B cell (primary cell): ENCODE data around the gene INTS12. TPM values are rescaled to one million over a fixed set of nuclear protein-coding genes. Genes with fewer than 3 reads are reported as not detected.
"Not testable (repeated sequence)": the region's sequence is repeated elsewhere in the genome, so short reads cannot be mapped to it uniquely, and the experiment has no call there.

Experiments used
- ATAC-seq: fragments of 200-7000 bp; cut with Tn5 transposase; one replicate; pipeline ENCODE4 v1.10.0; 2021; ENCODE audit warnings: low read depth, mild to moderate bottlenecking, moderate number of reproducible peaks, moderate library complexity
- CTCF ChIA-PET: fragments of 350-600 bp; sonication (Branson Sonifier 250); formaldehyde crosslinking; loops from one replicate; lab custom pipeline; 2021; ENCODE audit warnings: antibody characterized with exemption, inconsistent platforms; lab: Charles Lee
- POLR2A ChIA-PET: fragments of 350-600 bp; sonication (Branson Sonifier 250); formaldehyde crosslinking; loops from one replicate; lab custom pipeline; 2021; ENCODE audit warnings: antibody characterized with exemption; lab: Charles Lee
- DNase-seq: peaks from one replicate; pipeline ENCODE4 v3.0.0; 2013
- H2AFZ ChIP-seq: 2 replicates; pipeline ENCODE4 v1.6.1; 2012; ENCODE audit warnings: mild to moderate bottlenecking, low read depth, low read length; ENCODE audit not compliant: insufficient read depth, poor library complexity, severe bottlenecking
- H3K27ac ChIP-seq, 2 donors: 1 replicate in 1 of 2; 2 replicates in 1 of 2; pipeline ENCODE4 v1.5.1; 2012 to 2013; ENCODE audit warnings: low read length in 2 of 2, mild to moderate bottlenecking in 2 of 2, moderate library complexity in 1 of 2
- H3K27me3 ChIP-seq, 4 experiments: fragments of 200-600 bp in 1 of 4; sonication (generic) in 1 of 4; replicated peaks in 1 of 4; 1 replicate in 2 of 4; 2 replicates in 2 of 4; pipeline versions ENCODE4 v1.6.1 to v1.7.0; 2013 to 2016; ENCODE audit warnings: low read length in 3 of 4, mild to moderate bottlenecking in 2 of 4, mixed read lengths in 1 of 4, moderate library complexity in 1 of 4; ENCODE audit not compliant: insufficient read depth in 4 of 4, control insufficient read depth in 3 of 4; ENCODE audit errors: control extremely low read depth in 1 of 4
- H3K36me3 ChIP-seq, 2 experiments: replicated peaks in 1 of 2; 1 replicate in 1 of 2; 2 replicates in 1 of 2; pipeline versions ENCODE4 v1.6.1 to v1.7.1; 2013; ENCODE audit warnings: low read length in 1 of 2; ENCODE audit not compliant: insufficient read depth in 2 of 2, control insufficient read depth in 1 of 2; ENCODE audit errors: control extremely low read depth in 1 of 2, extremely low read depth in 1 of 2
- H3K4me1 ChIP-seq, 2 donors: fragments of 200-600 bp in 1 of 2; sonication (generic) in 1 of 2; 1 replicate in 1 of 2; 2 replicates in 1 of 2; pipeline versions ENCODE4 v1.5.1 to v1.6.1; 2013 to 2017; ENCODE audit warnings: low read length in 2 of 2; ENCODE audit not compliant: control insufficient read depth in 2 of 2, insufficient read depth in 2 of 2
- H3K4me2 ChIP-seq: replicated peaks from 2 replicates; pipeline ENCODE3; 2012; ENCODE audit warnings: mild to moderate bottlenecking, low read depth, low read length; ENCODE audit not compliant: poor library complexity, severe bottlenecking
- H3K4me3 ChIP-seq, 5 experiments: fragments of 200-600 bp in 1 of 5; sonication (generic) in 1 of 5; 1 replicate in 3 of 5; 2 replicates in 2 of 5; pipeline versions ENCODE4 v1.5.1 to v1.7.0; 2011 to 2016; ENCODE audit warnings: low read length in 4 of 5, mild to moderate bottlenecking in 4 of 5, low read depth in 2 of 5, control low read depth in 1 of 5, moderate library complexity in 1 of 5; ENCODE audit not compliant: insufficient read depth in 1 of 5; ENCODE audit errors: control extremely low read depth in 1 of 5, extremely low read depth in 1 of 5
- H3K79me2 ChIP-seq: fragments of 200-600 bp; sonication (generic); one replicate; pipeline ENCODE4 v1.6.0; 2016; ENCODE audit warnings: low read length; ENCODE audit not compliant: control insufficient read depth, insufficient read depth
- H3K9ac ChIP-seq: fragments of 200-600 bp; sonication (generic); 2 replicates; pipeline ENCODE4 v1.6.1; 2017; ENCODE audit warnings: mild to moderate bottlenecking, low read length, moderate library complexity
- H3K9me3 ChIP-seq, 3 donors: one replicate each; pipeline versions ENCODE4 v1.6.1 to v1.7.1; 2013; ENCODE audit warnings: low read length in 2 of 3; ENCODE audit not compliant: control insufficient read depth in 2 of 3, insufficient read depth in 1 of 3; ENCODE audit errors: control extremely low read depth in 1 of 3
- H4K20me1 ChIP-seq: 2 replicates; pipeline ENCODE4 v1.6.0; 2012; ENCODE audit warnings: mild to moderate bottlenecking, low read length; ENCODE audit not compliant: insufficient read depth, control insufficient read depth, poor library complexity, severe bottlenecking
- H3K27ac Mint-ChIP-seq: one replicate; pipeline ENCODE4 v1.8.0; 2021; ENCODE audit warnings: mixed read lengths
- H3K27me3 Mint-ChIP-seq: one replicate; pipeline ENCODE4 v1.8.0; 2021; ENCODE audit warnings: mixed read lengths
- H3K4me1 Mint-ChIP-seq: one replicate; pipeline ENCODE4 v1.8.0; 2021; ENCODE audit warnings: mixed read lengths
- H3K4me3 Mint-ChIP-seq: one replicate; pipeline ENCODE4 v1.8.0; 2021; ENCODE audit warnings: mixed read lengths
- H3K9me3 Mint-ChIP-seq: one replicate; pipeline ENCODE4 v1.8.0; 2022; ENCODE audit warnings: mixed read lengths; ENCODE audit not compliant: insufficient read depth
- EZH2 ChIP-seq: IDR thresholded peaks from 2 replicates; pipeline ENCODE4 v1.6.1; 2012; ENCODE audit warnings: borderline replicate concordance, low read depth, mild to moderate bottlenecking, moderate library complexity, low read length; ENCODE audit not compliant: insufficient read depth, poor library complexity, severe bottlenecking
- WGBS: methylation state at CpG from one replicate; pipeline ENCODE4 v1.1.5; 2013; ENCODE audit warnings: missing lambda C conversion rate; ENCODE audit not compliant: insufficient coverage; 5-methylcytosine and 5-hydroxymethylcytosine counted together
- intact Hi-C: fragments of 100-400 bp; cut with micrococcal nuclease; formaldehyde crosslinking; loops from one replicate; pipeline ENCODE4 v1.10.0; 2022
- polyA plus RNA-seq: library from polyadenylated mRNA; depleted of rRNA; stranded (reverse); fragments of >200 nt; gene quantifications from 2 replicates; pipeline ENCODE4 v1.2.3, GENCODE V29; 2012
- total RNA-seq, 2 donors: library from RNA; stranded (reverse); fragments of 120-200 nt in 1 of 2; gene quantifications; 1 replicate in 1 of 2; 2 replicates in 1 of 2; pipeline versions ENCODE4 v1.2.3 to v1.2.4, GENCODE V29; 2013 to 2022
- TF ChIP-seq, protein P1 (sequence below): fragments of 200-600 bp; IDR thresholded peaks from one replicate; pipeline ENCODE4 v1.8.0; 2022; ENCODE audit warnings: antibody characterized with exemption, mild to moderate bottlenecking

The INTS12 gene
- total and polyA plus RNA-seq, 2 donors (not counting 1 experiment from before 2014, with no cell fraction given): 19.1 to 21.6 TPM

- CTCF ChIA-PET: no interaction called here
- Mint-ChIP-seq H3K4me3 (no peak overlapping the region), H3K4me1 (peaks cover 2% of the 10 kb centered on the region), H3K27ac (no peak overlapping the region), H3K9me3 (no peaks in the 10 kb centered on the region), H3K27me3 (no peaks in the 10 kb centered on the region)
- WGBS: 100% methylated on average over 1 of the region's 2 CpGs
- intact Hi-C loops: no loop called here
- H3K27me3 ChIP-seq: no peaks in the 10 kb centered on the region
- no peak for ATAC-seq
- TF ChIP-seq EZH2: no peak
- TF ChIP-seq, protein P1, sequence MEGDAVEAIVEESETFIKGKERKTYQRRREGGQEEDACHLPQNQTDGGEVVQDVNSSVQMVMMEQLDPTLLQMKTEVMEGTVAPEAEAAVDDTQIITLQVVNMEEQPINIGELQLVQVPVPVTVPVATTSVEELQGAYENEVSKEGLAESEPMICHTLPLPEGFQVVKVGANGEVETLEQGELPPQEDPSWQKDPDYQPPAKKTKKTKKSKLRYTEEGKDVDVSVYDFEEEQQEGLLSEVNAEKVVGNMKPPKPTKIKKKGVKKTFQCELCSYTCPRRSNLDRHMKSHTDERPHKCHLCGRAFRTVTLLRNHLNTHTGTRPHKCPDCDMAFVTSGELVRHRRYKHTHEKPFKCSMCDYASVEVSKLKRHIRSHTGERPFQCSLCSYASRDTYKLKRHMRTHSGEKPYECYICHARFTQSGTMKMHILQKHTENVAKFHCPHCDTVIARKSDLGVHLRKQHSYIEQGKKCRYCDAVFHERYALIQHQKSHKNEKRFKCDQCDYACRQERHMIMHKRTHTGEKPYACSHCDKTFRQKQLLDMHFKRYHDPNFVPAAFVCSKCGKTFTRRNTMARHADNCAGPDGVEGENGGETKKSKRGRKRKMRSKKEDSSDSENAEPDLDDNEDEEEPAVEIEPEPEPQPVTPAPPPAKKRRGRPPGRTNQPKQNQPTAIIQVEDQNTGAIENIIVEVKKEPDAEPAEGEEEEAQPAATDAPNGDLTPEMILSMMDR: no peak
- peaks cover 10% of the 10 kb centered on the region for H4K20me1 ChIP-seq
- H3K9me3 ChIP-seq: no peaks in the 10 kb centered on the region
- H3K27ac ChIP-seq: no peak overlapping the region
- no peak overlapping the region for H2AFZ ChIP-seq
- H3K36me3 ChIP-seq: peaks cover 9 to 27% of the 10 kb centered on the region in 2 experiments
- H3K4me1 ChIP-seq: no peaks in the 10 kb centered on the region
- peaks cover 19% of the 10 kb centered on the region for H3K79me2 ChIP-seq
- H3K4me2 ChIP-seq: no peak overlapping the region
- POLR2A ChIA-PET: no interaction called here
- no peak overlapping the region for H3K9ac ChIP-seq
- H3K4me3 ChIP-seq: no peak overlapping the region
- no peak for DNase-seq
Observed at GRCh38 chr4:105698607-105699006, 9.9 kb downstream of the INTS12 start.

DNA sequence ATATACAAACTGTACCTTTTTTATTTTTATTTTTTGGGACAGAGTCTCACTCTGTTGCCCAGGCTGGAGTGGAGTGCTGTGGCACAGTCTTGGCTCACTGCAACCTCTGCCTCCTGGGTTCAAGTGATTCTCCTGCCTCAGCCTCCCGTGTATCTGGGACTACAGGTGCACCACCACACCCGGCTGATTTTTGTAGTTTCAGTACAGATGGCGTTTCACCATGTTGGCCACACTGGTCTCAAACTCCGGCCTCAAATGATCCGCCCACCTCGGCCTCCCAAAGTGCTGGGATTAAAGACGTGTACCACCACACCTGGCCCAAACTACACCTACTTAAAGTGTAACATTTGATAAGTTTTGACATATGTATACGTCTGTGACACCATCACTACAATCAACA lies 12.7 kb downstream of the INTS12 start:
- peaks cover 15 to 35% of the 10 kb centered on the region in 2 experiments for H3K36me3 ChIP-seq
- CTCF ChIA-PET, intact Hi-C loops, H2AFZ ChIP-seq, H3K79me2 ChIP-seq, H3K27me3 Mint-ChIP-seq, H4K20me1 ChIP-seq, ATAC-seq, H3K9me3 ChIP-seq, H3K27me3 ChIP-seq, H3K4me2 ChIP-seq, POLR2A ChIA-PET, H3K27ac Mint-ChIP-seq, H3K27ac ChIP-seq, H3K9ac ChIP-seq, H3K4me1 ChIP-seq, H3K4me3 Mint-ChIP-seq, H3K9me3 Mint-ChIP-seq, DNase-seq, H3K4me1 Mint-ChIP-seq, H3K4me3 ChIP-seq: not testable (repeated sequence)
- WGBS: 83% methylated on average over 4 of the region's 8 CpGs

- H3K4me1 Mint-ChIP-seq, H3K9me3 Mint-ChIP-seq, H3K9ac ChIP-seq, intact Hi-C loops, H3K4me1 ChIP-seq, H3K27ac ChIP-seq, H3K4me2 ChIP-seq, H3K27ac Mint-ChIP-seq, POLR2A ChIA-PET, H3K4me3 Mint-ChIP-seq, H4K20me1 ChIP-seq, CTCF ChIA-PET, H3K27me3 ChIP-seq, ATAC-seq, H3K27me3 Mint-ChIP-seq, H3K9me3 ChIP-seq, DNase-seq, H3K79me2 ChIP-seq, H3K4me3 ChIP-seq, H2AFZ ChIP-seq: not testable (repeated sequence)
- 86% methylated on average over 1 of the region's 5 CpGs for WGBS
- H3K36me3 ChIP-seq: peaks cover 14 to 35% of the 10 kb centered on the region in 2 experiments
Observed at GRCh38 chr4:105694812-105695211, 13.7 kb downstream of the INTS12 start.
